WTC11 (cell line): Measurements from ENCODE around the gene TSEN54. TPM values are rescaled to one million over a fixed set of nuclear protein-coding genes. Genes with fewer than 3 reads are reported as not detected.

Experiments used
- ATAC-seq: fragments of 200-7000 bp; cut with Tn5 transposase; 2 replicates; pipeline ENCODE4 v1.10.0; 2021; ENCODE audit warnings: mild to moderate bottlenecking, moderate library complexity
- CTCF ChIA-PET: fragments of 300-600 bp; sonication (Branson Sonifier 250); formaldehyde crosslinking; loops from one replicate; lab custom pipeline; 2021; ENCODE audit warnings: antibody characterized with exemption; lab: Charles Lee
- POLR2A ChIA-PET: fragments of 350-600 bp; sonication (Branson Sonifier 250); formaldehyde crosslinking; loops from one replicate; lab custom pipeline; 2021; ENCODE audit warnings: antibody characterized with exemption; lab: Charles Lee
- DNase-seq: peaks from one replicate; pipeline ENCODE4 v3.0.0; 2021; ENCODE audit warnings: low spot score
- H3K27ac Mint-ChIP-seq: 2 replicates; pipeline ENCODE4 v1.8.0; 2021; ENCODE audit warnings: mixed read lengths
- H3K27me3 Mint-ChIP-seq: 2 replicates; pipeline ENCODE4 v1.8.0; 2021; ENCODE audit warnings: low read depth, mild to moderate bottlenecking, moderate library complexity, mixed read lengths
- H3K36me3 Mint-ChIP-seq: 2 replicates; pipeline ENCODE4 v1.8.0; 2021; ENCODE audit warnings: mixed read lengths
- H3K4me1 Mint-ChIP-seq: 2 replicates; pipeline ENCODE4 v1.8.0; 2022; ENCODE audit warnings: mixed read lengths
- H3K4me3 Mint-ChIP-seq: 2 replicates; pipeline ENCODE4 v1.8.0; 2021; ENCODE audit warnings: mild to moderate bottlenecking, moderate library complexity, mixed read lengths
- H3K9me3 Mint-ChIP-seq: 2 replicates; pipeline ENCODE4 v1.8.0; 2021; ENCODE audit warnings: mixed read lengths
- AFF4 ChIP-seq: sonication (generic); formaldehyde crosslinking; IDR thresholded peaks from 2 replicates; pipeline ENCODE4 v1.8.1; 2023; ENCODE audit warnings: mild to moderate bottlenecking, missing genetic modification reagents, borderline replicate concordance
- CBFB ChIP-seq: sonication (generic); formaldehyde crosslinking; IDR thresholded peaks from 2 replicates; pipeline ENCODE4 v1.8.1; 2022; ENCODE audit warnings: mild to moderate bottlenecking, low read depth, missing genetic modification reagents
- CREM ChIP-seq: sonication (generic); formaldehyde crosslinking; IDR thresholded peaks from 2 replicates; pipeline ENCODE4 v1.8.1; 2022; ENCODE audit warnings: mild to moderate bottlenecking, missing genetic modification reagents, moderate library complexity
- E2F4 ChIP-seq: sonication (generic); formaldehyde crosslinking; IDR thresholded peaks from 2 replicates; pipeline ENCODE4 v1.8.1; 2022; ENCODE audit warnings: low read depth, mild to moderate bottlenecking, moderate library complexity, missing genetic modification reagents, borderline replicate concordance
- ERG ChIP-seq: fragments of 250-450 bp; sonication (Bioruptor Pico); IDR thresholded peaks from 2 replicates; pipeline ENCODE4 v1.8.0; 2021; ENCODE audit warnings: mild to moderate bottlenecking
- ETV6 ChIP-seq: sonication (generic); formaldehyde crosslinking; IDR thresholded peaks from 2 replicates; pipeline ENCODE4 v1.8.1; 2022; ENCODE audit warnings: mild to moderate bottlenecking, missing genetic modification reagents
- FOXJ3 ChIP-seq: sonication (generic); formaldehyde crosslinking; IDR thresholded peaks from 2 replicates; pipeline ENCODE4 v1.9.0; 2021; ENCODE audit warnings: missing genetic modification reagents, mild to moderate bottlenecking, borderline replicate concordance
- FOXK1 ChIP-seq: sonication (generic); formaldehyde crosslinking; IDR thresholded peaks from 2 replicates; pipeline ENCODE4 v1.8.0; 2022; ENCODE audit warnings: mild to moderate bottlenecking, moderate library complexity, missing genetic modification reagents
- FOXP4 ChIP-seq: sonication (generic); formaldehyde crosslinking; IDR thresholded peaks from 2 replicates; pipeline ENCODE4 v1.8.0; 2022; ENCODE audit warnings: mild to moderate bottlenecking, missing genetic modification reagents
- IRF2 ChIP-seq: sonication (generic); formaldehyde crosslinking; IDR thresholded peaks from 2 replicates; pipeline ENCODE4 v1.8.0; 2022; ENCODE audit warnings: low read depth, missing genetic modification reagents, borderline replicate concordance
- JUN ChIP-seq: sonication (generic); formaldehyde crosslinking; IDR thresholded peaks from 2 replicates; pipeline ENCODE4 v1.8.0; 2023; ENCODE audit warnings: mild to moderate bottlenecking, missing genetic modification reagents
- NR2C2 ChIP-seq: sonication (generic); formaldehyde crosslinking; IDR thresholded peaks from 2 replicates; pipeline ENCODE4 v1.8.0; 2022; ENCODE audit warnings: mild to moderate bottlenecking, missing genetic modification reagents
- PREB ChIP-seq: sonication (generic); formaldehyde crosslinking; IDR thresholded peaks from 2 replicates; pipeline ENCODE4 v1.8.1; 2022; ENCODE audit warnings: mild to moderate bottlenecking, missing genetic modification reagents, moderate library complexity, borderline replicate concordance
- SMAD4 ChIP-seq: sonication (generic); formaldehyde crosslinking; IDR thresholded peaks from 2 replicates; pipeline ENCODE4 v1.8.0; 2022; ENCODE audit warnings: mild to moderate bottlenecking, missing genetic modification reagents
- SOX15 ChIP-seq: fragments of 250-450 bp; sonication (Bioruptor Pico); IDR thresholded peaks from 2 replicates; pipeline ENCODE4 v1.9.0; 2021; ENCODE audit warnings: mild to moderate bottlenecking
- ZNF138 ChIP-seq: sonication (generic); formaldehyde crosslinking; conservative IDR thresholded peaks from 2 replicates; pipeline ENCODE4 v1.8.1; 2022; ENCODE audit warnings: mild to moderate bottlenecking, moderate library complexity, missing genetic modification reagents
- ZNF263 ChIP-seq: sonication (generic); formaldehyde crosslinking; IDR thresholded peaks from 2 replicates; pipeline ENCODE4 v1.8.1; 2022; ENCODE audit warnings: low read depth, mild to moderate bottlenecking, moderate library complexity, missing genetic modification reagents
- ZNF396 ChIP-seq: fragments of 250-450 bp; sonication (Bioruptor Pico); IDR thresholded peaks from 2 replicates; pipeline ENCODE4 v1.8.0; 2021; ENCODE audit warnings: mild to moderate bottlenecking, moderate library complexity, borderline replicate concordance
- total RNA-seq: library from RNA; stranded (reverse); gene quantifications from 3 replicates; pipeline ENCODE4 v1.2.3, GENCODE V29; 2021
- TF ChIP-seq, protein P1 (sequence below): sonication (generic); formaldehyde crosslinking; IDR thresholded peaks from 2 replicates; pipeline ENCODE4 v1.8.0; 2023; ENCODE audit warnings: mild to moderate bottlenecking, missing genetic modification reagents

The TSEN54 gene
- total RNA-seq, 1 experiment from 2014 or later, result 53.4 TPM

DNA sequence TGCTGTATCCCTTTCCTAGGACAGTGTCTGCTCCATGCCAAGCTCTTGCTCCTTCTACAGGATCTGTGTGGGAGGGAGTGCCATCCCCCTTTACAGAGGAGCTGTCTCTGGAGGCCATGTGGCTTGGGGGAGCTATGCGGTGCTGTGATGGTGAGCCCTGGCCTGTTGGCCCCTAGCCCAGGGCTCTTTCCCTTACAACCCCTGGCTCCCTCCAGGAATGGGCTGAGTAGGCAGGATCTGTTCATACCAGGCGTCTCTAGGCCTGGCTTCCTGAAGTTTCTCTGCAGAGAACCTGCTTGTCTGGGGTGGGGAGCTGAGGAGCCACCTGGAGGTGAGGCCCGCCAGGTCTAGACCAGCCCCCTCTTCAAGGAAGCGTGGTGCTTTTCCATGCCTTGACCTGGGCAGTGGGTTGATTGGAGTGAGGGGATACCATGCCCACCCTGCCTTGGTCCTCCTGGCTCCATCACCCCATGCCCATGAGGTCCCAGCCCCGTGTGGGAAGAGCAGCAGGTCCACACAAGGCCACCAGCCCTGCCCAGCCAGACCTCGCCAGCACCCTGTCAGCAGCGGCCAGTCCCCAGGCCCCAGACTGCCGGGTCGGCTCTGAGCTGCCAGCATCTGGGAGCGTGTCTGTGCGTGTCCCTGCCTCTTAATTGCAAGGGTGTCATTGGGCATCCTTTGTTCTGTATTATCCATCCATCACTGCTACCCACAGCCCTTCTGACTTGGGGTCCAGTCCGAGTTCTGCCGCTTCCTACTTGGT is 23.8 kb downstream of the TSEN54 start:
- H3K4me1 Mint-ChIP-seq, result peaks cover 19% of the 10 kb centered on the region
- H3K27me3 Mint-ChIP-seq, result no peaks in the 10 kb centered on the region
- CTCF ChIA-PET, result interaction anchor here (1.1 to 2.2 kb wide), 3 partner anchors 24 to 93 kb away, joined by 5 read pairs; partner anchors contain the start of gene TSEN54
- no peak overlapping the region for H3K4me3 Mint-ChIP-seq
- TF ChIP-seq PREB (no peak), E2F4 (CRISPR knock-in tag) (no peak), ERG (CRISPR knock-in tag) (no peak), IRF2 (CRISPR knock-in tag) (no peak), SMAD4 (CRISPR knock-in tag) (no peak), CBFB (no peak), ETV6 (CRISPR knock-in tag) (no peak), CREM (no peak), ZNF263 (CRISPR knock-in tag) (no peak), ZNF138 (CRISPR knock-in tag) (no peak)
- TF ChIP-seq, all 79 proteins: peak for 0
- H3K27ac Mint-ChIP-seq, result peak overlapping the region; percentile 88
- DNase-seq (no peak), ATAC-seq (no peak)
- no peaks in the 10 kb centered on the region for H3K9me3 Mint-ChIP-seq
- H3K36me3 Mint-ChIP-seq, result no peaks in the 10 kb centered on the region
- POLR2A ChIA-PET, result no interaction called here

- DNase-seq, result no peak
- TF ChIP-seq NR2C2, result no peak
- TF ChIP-seq AFF4 (CRISPR knock-in tag), result no peak
- TF ChIP-seq FOXK1, result no peak
- TF ChIP-seq FOXJ3 (CRISPR knock-in tag), result no peak
- no peak for TF ChIP-seq ZNF396 (CRISPR knock-in tag)
- TF ChIP-seq JUN, result no peak
- TF ChIP-seq FOXP4 (CRISPR knock-in tag), result no peak
- TF ChIP-seq, protein P1, sequence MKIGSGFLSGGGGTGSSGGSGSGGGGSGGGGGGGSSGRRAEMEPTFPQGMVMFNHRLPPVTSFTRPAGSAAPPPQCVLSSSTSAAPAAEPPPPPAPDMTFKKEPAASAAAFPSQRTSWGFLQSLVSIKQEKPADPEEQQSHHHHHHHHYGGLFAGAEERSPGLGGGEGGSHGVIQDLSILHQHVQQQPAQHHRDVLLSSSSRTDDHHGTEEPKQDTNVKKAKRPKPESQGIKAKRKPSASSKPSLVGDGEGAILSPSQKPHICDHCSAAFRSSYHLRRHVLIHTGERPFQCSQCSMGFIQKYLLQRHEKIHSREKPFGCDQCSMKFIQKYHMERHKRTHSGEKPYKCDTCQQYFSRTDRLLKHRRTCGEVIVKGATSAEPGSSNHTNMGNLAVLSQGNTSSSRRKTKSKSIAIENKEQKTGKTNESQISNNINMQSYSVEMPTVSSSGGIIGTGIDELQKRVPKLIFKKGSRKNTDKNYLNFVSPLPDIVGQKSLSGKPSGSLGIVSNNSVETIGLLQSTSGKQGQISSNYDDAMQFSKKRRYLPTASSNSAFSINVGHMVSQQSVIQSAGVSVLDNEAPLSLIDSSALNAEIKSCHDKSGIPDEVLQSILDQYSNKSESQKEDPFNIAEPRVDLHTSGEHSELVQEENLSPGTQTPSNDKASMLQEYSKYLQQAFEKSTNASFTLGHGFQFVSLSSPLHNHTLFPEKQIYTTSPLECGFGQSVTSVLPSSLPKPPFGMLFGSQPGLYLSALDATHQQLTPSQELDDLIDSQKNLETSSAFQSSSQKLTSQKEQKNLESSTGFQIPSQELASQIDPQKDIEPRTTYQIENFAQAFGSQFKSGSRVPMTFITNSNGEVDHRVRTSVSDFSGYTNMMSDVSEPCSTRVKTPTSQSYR (CRISPR knock-in tag), result no peak
- TF ChIP-seq SOX15, result no peak
- TF ChIP-seq, all 79 proteins: peak for 0
- H3K4me1 Mint-ChIP-seq, result peaks cover 26% of the 10 kb centered on the region
- H3K36me3 Mint-ChIP-seq, result no peaks in the 10 kb centered on the region
- H3K4me3 Mint-ChIP-seq, result no peak overlapping the region
- peak overlapping the region; percentile 88 for H3K27ac Mint-ChIP-seq
- CTCF ChIA-PET, result interaction anchor here (1.7 kb wide), 1 partner anchor 92 kb away, joined by 4 read pairs; no protein-coding TSS in a partner anchor
- no peaks in the 10 kb centered on the region for H3K9me3 Mint-ChIP-seq
- H3K27me3 Mint-ChIP-seq, result no peaks in the 10 kb centered on the region
- POLR2A ChIA-PET, result no interaction called here
- no peak for ATAC-seq
Measured at GRCh38 chr17:75540923-75541503, 24.7 kb downstream of the TSEN54 start.
